ENCODE results near the gene IL19.

- TF ChIP-seq CTCF (IDR thresholded peaks at IDR 0.05; ENCODE audit: low read depth, low read length) = no peak
- no peak for TF ChIP-seq POLR2A (IDR thresholded peaks at IDR 0.05; ENCODE audit: extremely low read depth, insufficient read length)
- no peak for TF ChIP-seq MYC (IDR thresholded peaks at IDR 0.05; ENCODE audit: low read depth, low read length)
Measured at GRCh38 chr1:206744683-206745082, 25.9 kb upstream of the IL19 start.

Measured in NB4 (cell line).